ENCODE data around the gene DUSP2.
"Not testable (repeated sequence)": the region's sequence is repeated elsewhere in the genome, so short reads cannot be mapped to it uniquely, and the experiment has no call there.

DUSP2 gene

DNA sequence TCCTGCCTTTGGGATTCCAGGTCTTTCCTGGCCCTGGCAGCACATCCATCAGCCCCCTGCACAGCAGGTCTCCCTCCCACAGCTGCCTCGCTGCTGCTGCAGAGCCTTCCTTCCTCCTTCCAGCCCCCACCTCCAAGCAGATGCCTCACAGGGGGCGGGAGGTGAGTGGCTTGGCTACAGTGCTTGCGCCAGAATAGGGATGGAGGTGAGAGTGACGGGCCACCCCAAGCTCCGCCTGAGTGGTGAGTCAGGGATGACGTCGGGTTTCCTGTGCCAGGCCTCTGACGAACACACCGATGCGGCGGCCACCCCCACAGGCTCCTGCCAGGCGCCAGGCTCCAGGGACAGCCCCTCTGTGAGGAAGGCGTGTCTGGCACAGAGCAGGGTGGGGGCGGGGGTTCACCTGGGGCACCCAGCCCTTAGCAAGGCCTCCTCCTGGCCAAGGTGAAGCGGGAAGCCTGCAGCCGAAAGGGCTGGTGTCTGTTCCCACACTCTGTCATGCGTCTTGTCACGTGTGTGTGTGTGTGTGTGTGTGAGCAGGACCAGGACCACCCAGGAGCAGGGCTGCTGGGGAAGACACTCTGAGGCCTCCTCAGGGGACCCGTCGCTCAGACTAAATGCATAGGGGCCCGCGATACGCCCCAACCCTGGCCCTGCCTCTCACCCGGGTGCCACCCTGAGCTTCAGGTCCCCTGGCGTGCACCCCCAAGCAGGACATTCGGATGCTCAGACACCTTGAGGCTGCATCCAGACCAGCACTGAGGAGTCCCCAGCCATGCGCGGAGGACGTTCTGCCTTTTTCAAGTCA is 3.4 kb upstream of the DUSP2 start:
- DNase-seq (ENCODE audit: insufficient read length, low spot score), result peak; percentile 95
- peak; percentile 96 for FAIRE-seq

DNA sequence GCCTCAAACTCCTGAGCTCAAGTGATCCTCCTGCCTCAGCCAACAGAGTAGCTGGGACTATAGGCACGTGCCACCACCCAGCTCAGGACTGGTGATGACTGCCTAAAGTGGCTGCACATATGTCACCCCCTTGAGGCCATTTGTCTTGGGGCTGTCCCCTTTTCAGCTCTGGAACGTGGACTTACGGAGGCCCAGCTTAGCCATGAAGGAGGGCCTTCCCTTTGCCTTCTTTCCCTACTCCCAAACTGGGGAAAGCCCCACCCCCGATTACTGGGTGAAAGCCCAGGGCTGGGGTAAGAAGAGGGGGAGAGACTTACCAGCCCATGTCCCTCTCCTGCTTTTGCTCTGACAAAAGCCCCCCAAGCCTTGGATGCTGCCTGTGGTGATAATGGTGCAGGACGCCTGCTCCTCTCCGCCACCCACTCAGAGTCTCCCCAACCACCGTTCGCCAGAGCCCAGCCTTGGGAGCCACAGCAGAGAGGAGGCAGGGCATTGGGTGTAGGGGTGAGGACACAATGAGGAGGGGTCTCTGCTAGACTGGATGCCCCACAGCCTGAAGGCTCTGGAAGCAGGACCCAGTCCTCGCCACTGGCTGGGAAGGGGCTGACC is 2.5 kb upstream of the DUSP2 start:
- FAIRE-seq, result no peak
- DNase-seq (ENCODE audit: insufficient read length, low spot score), result no peak

DNA sequence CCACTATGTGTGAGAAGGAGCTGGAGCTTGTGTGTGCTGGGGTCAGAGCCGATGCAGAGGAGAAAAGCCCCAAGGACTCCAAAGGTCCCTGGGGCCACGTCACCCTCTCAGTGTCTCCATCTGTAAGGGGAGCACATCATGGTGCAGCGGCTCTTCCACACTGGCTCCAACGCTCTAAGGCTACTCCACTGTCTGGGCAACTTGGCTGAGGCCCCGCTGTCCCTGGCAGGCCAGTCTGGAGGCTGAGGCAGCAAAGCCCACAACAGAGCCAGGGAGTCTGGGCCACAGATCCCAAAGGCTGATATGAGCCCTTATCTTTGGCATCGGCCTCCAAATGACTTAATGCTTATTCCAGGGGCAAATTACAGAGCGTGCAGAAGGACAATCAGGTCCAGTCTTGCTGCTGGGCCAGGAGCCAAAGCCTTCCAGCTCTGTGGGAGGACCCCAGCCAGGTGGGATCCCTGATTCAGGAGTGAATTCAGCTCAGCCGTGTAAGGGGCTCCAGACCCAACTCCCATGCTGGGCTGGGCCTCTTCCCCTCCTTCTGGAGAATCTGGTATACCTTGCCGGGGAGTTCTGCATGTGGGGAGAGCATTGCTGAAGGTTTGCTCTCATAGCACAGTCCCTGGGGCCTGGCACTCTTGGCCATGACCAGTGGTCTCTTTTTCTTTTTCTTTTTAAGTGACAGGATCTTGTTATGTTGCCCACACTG is 1.8 kb upstream of the DUSP2 start:
- DNase-seq (ENCODE audit: insufficient read length, low spot score) (no peak), FAIRE-seq (no peak)

DNA sequence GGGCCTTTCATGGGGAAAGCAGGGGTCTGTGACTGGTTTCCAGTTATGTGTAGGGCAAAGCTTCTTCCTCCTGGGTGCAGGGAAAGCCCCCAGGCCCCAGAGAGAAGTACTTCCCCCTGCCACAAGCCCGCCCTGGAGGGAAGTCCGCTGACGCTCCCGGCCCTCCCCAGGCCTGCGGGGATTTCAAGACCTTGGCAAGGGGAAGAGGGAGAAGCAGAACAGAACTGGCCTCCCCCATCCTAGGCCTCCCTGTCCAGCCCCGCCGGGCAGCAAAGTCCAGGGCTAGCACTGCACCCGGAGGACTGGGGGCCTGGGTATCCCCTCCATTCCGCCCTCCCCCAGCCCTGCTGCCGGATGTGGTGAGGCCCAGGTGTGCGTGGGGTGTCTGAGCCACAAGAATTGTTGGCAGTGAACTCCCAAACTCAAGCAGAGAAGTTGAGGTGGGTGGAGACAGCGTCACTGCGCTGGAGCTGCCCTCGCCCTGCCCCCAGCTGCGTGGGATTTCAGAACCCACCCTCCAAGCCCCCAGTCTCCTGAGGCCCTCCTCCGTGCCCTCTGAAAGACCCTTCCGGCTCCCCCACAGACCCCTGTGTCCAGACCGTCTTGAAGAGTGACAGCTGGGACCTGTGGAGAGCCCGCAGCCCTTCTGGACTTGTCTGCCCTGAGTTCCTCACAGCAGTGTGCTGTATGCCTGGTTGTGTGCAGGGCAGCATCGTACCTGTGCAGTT is 1.1 kb upstream of the DUSP2 start:
- no peak for FAIRE-seq
- DNase-seq (ENCODE audit: insufficient read length, low spot score), result no peak

DNA sequence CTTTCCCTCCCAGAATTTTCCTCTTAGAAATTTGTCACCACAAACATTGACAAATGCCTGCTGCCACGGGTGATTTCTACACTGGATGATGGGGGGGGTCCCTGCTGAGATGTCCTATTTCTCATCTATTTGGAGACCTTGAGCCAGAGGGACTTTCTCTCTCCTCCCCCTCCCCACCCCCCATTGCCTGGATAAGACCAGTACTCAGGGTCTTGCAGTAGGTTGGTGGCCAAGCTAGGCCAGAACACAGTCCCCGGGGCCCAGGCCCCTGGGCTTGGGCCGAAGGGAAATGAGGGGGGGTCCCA is 560 bp upstream of the DUSP2 start:
- no peak for FAIRE-seq

DNA sequence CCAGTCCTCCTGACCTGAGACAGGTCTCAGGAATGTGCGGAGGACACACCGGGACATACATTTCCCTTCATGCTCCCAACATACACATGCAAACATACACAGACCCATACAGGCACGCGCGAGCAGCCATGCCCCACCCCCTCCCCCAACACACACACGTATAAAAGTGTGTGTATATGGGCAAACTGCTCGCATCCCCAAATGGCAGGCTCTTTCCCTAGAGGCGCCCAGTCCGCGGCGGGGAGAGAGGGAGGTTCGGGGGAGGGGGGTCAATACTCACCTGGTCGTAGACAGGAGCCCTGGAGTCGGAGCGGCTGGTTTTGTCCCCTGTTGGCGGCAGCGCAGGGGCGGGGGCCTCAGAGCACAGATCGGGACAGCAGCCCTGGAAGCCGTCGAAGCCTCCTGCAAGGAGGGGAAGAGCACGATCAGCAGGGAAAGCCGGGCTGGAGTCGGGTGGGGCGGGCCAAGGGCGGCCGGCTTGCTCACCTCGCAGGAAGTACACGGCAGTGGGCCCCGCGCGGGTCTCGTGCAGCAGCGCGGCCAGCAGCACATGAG is 682 bp downstream of the DUSP2 start:
- FAIRE-seq (no peak), DNase-seq (ENCODE audit: insufficient read length, low spot score) (no peak)

More for the DNA sequence above, 560 bp upstream of the DUSP2 start:
- DNase-seq (ENCODE audit: insufficient read length, low spot score), result no peak

DNA sequence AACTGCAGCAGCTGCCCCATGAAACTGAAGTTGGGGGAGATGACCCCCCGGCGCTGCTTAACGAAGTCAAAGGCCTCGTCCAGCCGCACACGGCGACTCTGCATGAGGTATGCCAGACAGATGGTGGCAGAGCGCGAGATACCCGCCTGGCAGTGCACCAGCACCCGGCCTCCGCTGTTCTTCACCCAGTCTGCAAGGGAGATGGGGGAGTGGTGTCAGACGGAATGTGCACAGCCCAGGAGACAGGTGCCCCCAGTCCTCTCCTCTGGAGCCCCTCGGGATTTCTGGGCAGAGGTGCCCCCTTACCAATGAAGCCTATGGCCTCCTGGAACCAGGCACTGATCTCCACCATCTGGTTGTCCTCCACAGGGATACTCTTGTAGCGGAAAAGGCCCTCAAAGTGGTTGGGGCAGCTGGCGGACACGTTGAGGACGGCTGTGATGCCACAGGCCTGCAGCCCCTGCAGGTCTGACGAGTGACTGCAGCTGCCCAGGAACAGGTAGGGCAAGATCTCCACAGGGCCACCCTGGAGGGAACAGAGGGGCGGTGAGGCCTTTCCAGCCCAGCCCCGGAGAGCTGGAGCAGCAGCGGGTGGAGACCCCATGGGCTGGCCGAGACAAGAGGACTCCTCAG is 1.3 kb downstream of the DUSP2 start:
- DNase-seq (ENCODE audit: insufficient read length, low spot score) (no peak), FAIRE-seq (no peak)

DNA sequence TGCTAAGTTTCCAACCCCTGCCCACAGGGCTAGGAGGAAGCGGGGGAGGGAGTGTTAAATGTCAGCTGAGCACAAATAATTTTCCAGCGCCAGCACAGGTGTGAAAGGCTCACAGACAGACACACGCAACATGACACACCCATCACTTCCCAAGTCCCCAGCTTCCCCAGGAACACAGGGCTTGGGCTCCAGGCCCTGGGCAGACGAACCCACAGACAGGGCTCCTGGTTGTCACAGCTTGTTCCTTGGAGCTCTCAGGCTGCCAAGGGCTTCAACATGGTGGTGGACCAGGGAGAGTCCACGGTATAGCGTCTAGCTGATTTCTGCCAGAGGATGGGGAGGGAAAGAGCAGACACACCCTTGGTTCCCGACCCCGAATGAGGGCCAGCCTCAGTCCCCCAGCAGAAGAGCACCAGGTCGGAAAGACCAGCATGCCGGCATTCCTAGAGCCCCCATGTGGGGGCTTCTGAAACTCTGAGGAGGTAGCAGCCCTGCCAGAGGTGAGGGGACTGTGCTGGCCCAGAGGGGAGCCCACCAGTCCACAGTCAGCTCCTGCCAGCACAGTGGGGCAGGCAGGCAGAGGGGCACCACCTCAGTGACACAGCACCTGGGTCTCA is 1.9 kb downstream of the DUSP2 start:
- DNase-seq (ENCODE audit: insufficient read length, low spot score) (no peak), FAIRE-seq (no peak)

DNA sequence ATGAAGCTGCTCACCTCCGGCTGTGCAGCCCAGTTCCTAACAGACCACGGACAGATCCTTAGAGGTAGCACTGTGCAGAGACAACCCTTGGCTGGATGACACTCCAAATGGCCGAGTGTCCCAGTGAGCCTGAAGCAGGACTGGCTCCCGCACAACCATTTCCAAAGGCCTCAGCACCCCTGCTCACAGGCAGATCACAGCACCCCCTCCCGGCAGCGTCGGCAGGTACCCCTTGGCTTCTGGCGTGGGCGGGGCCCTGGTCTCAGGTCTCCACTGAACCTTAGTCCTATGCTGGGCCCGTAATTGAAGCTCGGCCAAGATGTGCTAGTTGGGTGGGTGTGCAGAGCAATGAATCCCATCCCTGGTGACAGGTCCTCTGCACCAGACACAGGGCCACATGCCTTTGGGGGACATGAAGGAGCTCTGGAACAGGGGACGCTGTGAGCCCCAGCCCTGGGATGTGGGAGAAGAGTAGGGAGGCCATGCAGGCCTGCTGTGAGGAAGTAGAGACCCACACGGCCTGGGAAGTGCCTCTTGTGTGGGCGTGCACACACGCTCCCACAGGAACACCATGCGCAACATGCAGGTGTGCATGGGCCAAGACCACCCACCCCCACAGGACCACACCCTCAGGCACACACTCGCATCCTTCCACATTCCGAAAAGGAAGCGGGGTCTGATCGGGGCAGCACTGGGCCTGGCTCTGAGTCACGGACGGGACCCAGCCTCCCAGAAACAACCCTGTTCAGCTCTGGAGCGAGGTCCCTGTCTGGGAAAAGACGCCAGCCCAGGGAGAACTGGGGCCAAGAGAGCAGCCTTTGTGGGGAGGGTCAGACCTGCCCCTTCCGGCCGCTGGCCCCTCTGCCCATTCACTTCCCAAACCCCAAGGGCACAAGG is 2.8 kb downstream of the DUSP2 start:
- FAIRE-seq, result no peak
- no peak for DNase-seq (ENCODE audit: insufficient read length, low spot score)

DNA sequence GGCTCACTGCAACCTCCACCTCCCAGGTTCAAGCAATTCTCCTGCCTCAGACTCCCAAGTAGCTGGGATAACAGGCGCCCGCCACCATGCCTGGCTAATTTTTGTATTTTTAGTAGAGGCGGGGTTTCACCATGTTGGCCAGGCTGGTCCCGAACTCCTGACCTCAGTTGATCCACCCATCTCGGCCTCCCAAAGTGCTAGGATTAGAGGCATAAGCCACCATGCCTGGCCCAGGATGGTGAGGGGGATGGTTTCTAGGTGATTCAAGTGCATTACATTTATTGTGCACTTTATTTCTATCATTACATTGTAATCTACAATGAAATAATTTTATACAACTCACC is 3.6 kb downstream of the DUSP2 start:
- DNase-seq (ENCODE audit: insufficient read length, low spot score); FAIRE-seq: not testable (repeated sequence)

DNA sequence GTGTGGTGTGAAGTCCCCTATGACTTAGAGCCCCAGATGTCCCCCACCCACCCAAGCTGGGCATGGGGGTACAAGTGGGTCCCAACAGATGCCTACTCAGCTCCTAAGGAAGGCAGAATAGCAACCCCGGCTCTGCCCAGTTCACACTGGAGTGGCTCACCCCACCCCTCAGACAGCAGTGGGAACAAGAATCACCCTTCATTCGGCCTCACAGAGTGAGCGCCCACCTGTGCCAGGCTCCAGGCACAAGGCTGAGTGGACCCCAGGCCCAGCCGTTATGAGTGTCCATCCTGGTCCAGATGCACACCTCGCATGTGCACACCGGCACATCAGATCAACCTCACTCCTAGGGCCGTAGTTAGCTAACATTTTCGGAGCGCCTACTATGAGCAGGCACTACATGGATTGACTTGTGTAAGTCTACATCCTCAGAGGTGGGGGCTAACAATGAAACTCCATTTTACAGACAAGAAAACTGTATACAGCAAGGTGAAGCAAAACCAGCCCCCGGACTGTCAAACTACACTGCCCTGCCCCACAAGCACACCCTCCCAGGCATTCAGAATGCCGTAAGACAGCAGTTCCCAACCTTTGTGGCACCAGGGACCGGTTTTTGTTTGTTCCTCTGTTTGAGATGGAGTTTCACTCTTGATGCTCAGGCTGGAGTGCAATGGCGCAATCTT is 4.2 kb downstream of the DUSP2 start:
- DNase-seq (ENCODE audit: insufficient read length, low spot score) (no peak), FAIRE-seq (no peak)

DNA sequence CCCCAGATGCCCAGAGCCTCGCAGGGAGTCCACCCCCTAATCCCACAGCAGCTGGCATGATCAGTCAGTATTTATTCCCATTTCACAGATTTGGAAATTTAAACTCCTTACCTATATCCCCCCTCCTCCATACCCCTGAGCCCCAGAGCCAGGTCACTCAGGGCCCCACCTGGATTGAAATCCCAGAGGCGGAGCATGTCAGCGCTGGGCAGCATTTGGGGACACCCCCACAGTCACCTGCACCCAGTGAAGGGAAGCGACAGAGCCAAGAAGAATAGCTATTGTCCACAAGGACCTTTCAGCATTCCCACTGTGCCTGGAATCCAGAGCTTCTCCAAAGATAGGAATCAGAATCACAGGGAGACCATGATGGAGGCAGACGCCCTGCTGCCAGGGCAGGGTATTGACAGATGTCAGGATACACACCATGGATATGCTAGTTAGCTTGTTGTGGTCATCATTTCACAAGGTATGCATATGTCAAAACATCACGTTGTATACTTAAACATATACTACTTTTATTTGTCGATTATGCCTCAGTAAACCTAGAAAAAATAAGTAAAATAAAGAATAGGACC is 6.0 kb downstream of the DUSP2 start:
- FAIRE-seq, result no peak
- no peak for DNase-seq (ENCODE audit: insufficient read length, low spot score)

DNA sequence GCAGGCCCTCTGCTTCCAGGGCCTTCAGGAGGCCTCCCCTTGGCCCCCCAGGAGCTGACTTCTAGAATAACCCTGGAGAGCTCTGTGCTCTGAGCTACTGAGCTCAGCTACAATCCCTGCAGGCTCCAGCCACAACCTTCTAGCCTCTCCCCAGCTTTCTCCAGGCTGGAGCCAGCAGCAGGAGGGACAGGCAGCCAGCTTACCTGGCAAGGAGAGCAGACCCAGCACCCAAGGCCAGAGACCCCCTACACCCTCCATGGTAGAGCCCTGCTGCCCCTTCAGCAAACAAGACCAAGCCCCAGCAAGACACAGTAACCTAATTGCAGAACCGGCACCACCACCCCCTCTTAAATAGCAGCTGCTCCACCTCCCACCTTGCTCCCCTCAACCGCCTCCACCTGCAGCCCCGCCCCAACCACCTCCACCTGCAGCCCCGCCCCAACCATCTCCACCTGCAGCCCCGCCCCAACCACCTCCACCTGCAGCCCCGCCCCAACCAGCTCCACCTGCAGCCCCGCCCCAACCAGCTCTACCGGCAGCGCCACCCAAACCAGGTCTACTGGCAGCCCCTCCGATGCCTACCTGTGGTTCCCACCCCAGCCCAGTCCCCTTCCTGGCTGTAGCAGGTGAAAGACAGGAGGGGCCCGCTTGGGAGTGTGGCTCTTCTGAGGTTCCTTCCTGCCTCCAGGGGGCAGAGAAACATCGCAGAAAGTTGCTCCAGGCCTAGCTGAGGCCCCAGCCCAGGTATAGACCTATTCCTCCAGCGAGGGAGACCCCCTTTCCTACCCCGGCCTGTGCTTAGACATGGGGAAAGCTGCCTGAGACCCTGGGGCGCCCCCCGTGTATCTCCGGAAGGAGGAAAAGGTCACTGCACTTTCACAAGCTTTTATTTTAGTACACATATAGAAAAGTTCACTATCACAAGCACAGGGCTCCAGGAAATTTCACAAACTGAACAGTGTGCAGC is 6.8 kb downstream of the DUSP2 start, which contains the start of gene ASTL:
Gene ASTL (minus strand): TSS at position 324 of the 967 bp plus-strand sequence. CDS start 66 bp downstream, at position 258.
- DNase-seq (ENCODE audit: insufficient read length, low spot score), result peak; percentile 76
- FAIRE-seq, result peak; percentile 68

DNA sequence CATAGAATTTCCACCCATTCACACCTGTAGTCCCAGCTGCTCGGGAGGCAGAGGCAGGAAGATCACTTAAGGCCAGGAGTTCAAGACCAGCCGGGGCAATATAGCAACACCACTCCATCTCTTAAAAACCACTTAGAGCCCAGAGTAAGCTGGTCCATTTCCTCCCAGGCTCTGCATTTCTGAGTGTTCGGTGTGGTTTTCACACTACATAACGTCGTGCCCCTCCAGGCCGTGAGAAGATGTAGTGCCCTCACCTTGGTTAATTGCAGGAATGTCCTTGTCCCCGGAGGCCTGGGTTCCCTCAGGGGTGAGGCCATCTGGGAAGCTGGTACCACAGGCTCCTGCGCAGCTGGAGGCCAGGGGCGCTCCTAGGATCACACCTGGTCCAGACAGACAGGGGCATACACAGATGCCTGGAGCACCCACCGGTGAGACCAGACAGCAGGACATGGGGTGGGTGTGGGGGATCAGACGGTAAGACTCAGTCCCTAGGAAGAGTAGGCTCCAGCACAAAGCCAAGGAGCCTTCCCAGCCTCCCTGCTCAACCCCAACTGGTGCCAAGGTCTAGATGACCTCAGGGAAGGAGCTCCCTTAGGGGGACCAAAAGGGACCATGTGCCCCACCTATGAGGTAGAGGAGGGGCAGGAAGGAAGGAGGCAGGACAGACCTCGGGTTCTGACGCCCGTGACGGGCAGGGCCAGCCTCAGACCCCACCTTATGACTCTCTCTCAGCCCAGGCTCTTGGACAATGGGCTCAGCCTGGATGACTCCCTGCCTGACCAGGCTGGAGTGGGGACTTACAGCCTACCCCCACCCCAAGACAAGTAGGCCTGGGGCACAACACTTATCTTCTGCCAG is 7.7 kb downstream of the DUSP2 start:
- DNase-seq (ENCODE audit: insufficient read length, low spot score), result no peak
- FAIRE-seq, result peak; percentile 57

DNA sequence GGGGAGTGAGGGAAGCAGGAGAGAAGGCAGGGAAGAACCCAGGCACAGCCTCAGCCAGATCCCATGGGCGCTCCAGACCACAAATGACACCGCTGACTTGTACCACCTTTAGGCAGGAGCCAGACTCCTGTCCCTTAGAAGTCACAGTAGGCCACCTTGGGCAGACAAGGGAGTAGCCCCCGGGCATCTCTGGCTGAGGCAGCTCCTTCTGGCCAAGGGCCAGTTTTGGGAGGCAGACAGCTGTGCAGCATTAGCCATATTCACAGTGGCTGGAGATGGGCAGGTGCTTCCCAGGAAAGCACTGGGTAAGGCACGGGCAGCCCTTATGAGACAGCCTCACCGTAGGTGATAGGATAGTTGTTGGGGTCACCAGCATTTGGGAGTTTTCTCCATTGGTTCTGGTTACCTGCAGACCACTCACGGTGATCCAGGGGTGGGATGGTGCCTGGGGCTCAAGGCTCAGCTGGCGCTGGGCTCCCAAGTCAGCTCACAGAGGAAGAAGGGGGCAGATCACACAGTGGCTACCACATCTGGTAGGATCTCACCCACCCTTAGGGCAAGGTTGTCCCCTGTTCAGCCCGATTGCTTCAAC is 9.0 kb downstream of the DUSP2 start:
- DNase-seq (ENCODE audit: insufficient read length, low spot score) (no peak), FAIRE-seq (peak; percentile 66)

DNA sequence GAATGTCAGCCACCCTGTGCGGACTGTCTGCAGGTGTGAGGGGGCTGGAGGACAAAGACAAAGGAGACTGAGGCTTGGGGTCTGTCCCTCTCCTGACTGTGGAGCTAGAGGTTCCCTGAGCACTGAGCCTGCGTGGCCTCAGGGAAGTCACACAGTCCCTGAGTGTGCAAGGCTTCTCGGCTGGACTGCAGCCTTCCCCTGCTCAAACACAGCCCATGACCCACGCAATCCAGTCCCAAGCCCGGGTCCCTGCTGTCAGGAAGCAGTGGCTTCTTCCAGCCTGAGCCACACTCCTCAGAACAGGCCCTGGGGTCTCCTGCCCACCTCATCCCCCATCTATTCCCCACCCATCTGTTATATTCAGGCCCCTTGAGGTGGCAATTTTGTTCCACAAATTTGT is 9.6 kb downstream of the DUSP2 start:
- no peak for FAIRE-seq

More for the DNA sequence above, 9.6 kb downstream of the DUSP2 start:
- no peak for DNase-seq (ENCODE audit: insufficient read length, low spot score)

Measured in HTR-8/SVneo (cell line).